ENCODE results near the gene MOV10. TPM values are rescaled to one million over a fixed set of nuclear protein-coding genes. Genes with fewer than 3 reads are reported as not detected.

Gene MOV10, protein sequence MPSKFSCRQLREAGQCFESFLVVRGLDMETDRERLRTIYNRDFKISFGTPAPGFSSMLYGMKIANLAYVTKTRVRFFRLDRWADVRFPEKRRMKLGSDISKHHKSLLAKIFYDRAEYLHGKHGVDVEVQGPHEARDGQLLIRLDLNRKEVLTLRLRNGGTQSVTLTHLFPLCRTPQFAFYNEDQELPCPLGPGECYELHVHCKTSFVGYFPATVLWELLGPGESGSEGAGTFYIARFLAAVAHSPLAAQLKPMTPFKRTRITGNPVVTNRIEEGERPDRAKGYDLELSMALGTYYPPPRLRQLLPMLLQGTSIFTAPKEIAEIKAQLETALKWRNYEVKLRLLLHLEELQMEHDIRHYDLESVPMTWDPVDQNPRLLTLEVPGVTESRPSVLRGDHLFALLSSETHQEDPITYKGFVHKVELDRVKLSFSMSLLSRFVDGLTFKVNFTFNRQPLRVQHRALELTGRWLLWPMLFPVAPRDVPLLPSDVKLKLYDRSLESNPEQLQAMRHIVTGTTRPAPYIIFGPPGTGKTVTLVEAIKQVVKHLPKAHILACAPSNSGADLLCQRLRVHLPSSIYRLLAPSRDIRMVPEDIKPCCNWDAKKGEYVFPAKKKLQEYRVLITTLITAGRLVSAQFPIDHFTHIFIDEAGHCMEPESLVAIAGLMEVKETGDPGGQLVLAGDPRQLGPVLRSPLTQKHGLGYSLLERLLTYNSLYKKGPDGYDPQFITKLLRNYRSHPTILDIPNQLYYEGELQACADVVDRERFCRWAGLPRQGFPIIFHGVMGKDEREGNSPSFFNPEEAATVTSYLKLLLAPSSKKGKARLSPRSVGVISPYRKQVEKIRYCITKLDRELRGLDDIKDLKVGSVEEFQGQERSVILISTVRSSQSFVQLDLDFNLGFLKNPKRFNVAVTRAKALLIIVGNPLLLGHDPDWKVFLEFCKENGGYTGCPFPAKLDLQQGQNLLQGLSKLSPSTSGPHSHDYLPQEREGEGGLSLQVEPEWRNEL
- polyA plus RNA-seq (2012; ENCODE audit: insufficient read depth, insufficient read length, low read depth), result 10.2 TPM

DNA sequence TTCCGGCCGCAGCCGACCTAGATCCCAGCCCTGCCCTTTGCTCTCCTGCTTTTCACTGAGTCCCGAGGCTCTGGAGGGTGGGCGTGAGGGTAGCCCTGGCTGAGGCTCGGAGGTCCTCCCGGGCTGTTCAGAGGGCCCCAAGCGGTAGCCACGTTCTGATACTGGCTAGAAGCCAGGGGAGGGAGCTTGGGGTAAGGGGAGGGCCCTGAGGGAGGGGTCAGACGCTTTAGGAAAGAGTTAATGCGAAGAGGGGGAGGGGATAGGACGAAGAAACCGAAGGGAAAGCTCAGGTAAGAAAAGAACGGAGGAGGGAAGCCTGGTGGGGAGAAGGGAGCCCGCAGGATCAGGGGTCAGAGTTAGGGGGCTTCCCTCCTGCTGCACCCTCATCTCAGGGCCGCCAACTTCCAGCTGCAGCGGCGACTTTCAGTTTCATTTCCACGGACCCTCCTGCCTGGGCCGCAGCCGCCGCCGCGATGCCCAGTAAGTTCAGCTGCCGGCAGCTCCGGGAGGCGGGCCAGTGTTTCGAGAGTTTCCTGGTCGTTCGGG lies at the start of gene MOV10:
Gene MOV10, plus strand, starts transcription at position 220 of the 546 bp plus-strand sequence. Its CDS starts 254 bp downstream, at position 474.
- no peak for TF ChIP-seq CTCF (IDR thresholded peaks at IDR 0.05; ENCODE audit: low read depth, low read length)
- peak; percentile 65 for DNase-seq

GRCh38 chr1:112625696-112626095 lies 48.8 kb upstream of the MOV10 start:
- Histone ChIP-seq H3K4me3 (ENCODE audit: low read depth, low read length) (no peak overlapping the region), H3K27me3 (no peaks in the 10 kb centered on the region), H3K9me3 (no peaks in the 10 kb centered on the region), H3K36me3 (peaks cover 10% of the 10 kb centered on the region), H3K4me1 (no peaks in the 10 kb centered on the region)
- no peak for TF ChIP-seq CTCF (IDR thresholded peaks at IDR 0.05; ENCODE audit: low read depth, low read length)
- DNase-seq, result peak; percentile 39

More for the DNA sequence above, at the start of gene MOV10:
- H3K4me1 ChIP-seq, result no peaks in the 10 kb centered on the region
- no peaks in the 10 kb centered on the region for H3K9me3 ChIP-seq
- H3K36me3 ChIP-seq, result peaks cover 4% of the 10 kb centered on the region
- no peaks in the 10 kb centered on the region for H3K27me3 ChIP-seq
- peak within 1 kb of the TSS; percentile 90 for H3K4me3 ChIP-seq (ENCODE audit: low read depth, low read length)

- H3K4me3 ChIP-seq (ENCODE audit: low read depth, low read length), result no peak overlapping the region
- H3K36me3 ChIP-seq, result peaks cover 10% of the 10 kb centered on the region
- no peaks in the 10 kb centered on the region for H3K4me1 ChIP-seq
- no peak for TF ChIP-seq CTCF (IDR thresholded peaks at IDR 0.05; ENCODE audit: low read depth, low read length)
- no peaks in the 10 kb centered on the region for H3K27me3 ChIP-seq
- DNase-seq, result no peak
- no peaks in the 10 kb centered on the region for H3K9me3 ChIP-seq
Observed at GRCh38 chr1:112626193-112626592, 48.3 kb upstream of the MOV10 start.

DNA sequence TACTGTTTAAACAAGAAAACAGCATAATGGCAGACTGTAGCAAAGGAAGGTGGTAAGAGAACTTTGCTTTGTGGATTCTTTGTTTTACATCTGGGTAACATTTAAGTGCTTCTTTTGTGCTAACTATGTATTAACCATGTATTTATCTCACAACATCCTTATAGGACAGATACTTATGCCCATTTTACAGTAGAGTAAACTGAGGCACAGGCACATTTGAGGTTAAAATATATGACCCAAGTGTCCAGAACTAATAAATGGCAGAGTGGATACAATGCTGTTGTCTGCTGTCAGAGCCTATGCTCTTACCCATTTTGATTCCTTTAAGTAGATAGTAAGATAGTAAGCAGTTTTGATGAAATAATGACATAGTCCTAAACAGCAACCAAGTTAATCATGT lies 47.6 kb upstream of the MOV10 start:
- Histone ChIP-seq H3K4me1 (no peaks in the 10 kb centered on the region), H3K27me3 (no peaks in the 10 kb centered on the region), H3K36me3 (peaks cover 10% of the 10 kb centered on the region), H3K9me3 (no peaks in the 10 kb centered on the region), H3K4me3 (ENCODE audit: low read depth, low read length) (no peak overlapping the region)
- TF ChIP-seq CTCF (IDR thresholded peaks at IDR 0.05; ENCODE audit: low read depth, low read length), result no peak
- no peak for DNase-seq

- H3K36me3 ChIP-seq, result peaks cover 16% of the 10 kb centered on the region
Observed at GRCh38 chr1:112628516-112628915, 45.9 kb upstream of the MOV10 start.

More at GRCh38 chr1:112628516-112628915, 45.9 kb upstream of the MOV10 start:
- DNase-seq, result no peak
- Histone ChIP-seq H3K4me1 (no peaks in the 10 kb centered on the region), H3K9me3 (no peaks in the 10 kb centered on the region), H3K27me3 (no peaks in the 10 kb centered on the region), H3K4me3 (ENCODE audit: low read depth, low read length) (no peak overlapping the region)
- no peak for TF ChIP-seq CTCF (IDR thresholded peaks at IDR 0.05; ENCODE audit: low read depth, low read length)
